HepG2 (cell line): Measurements from ENCODE around the gene PRKACA. TPM values are rescaled to one million over a fixed set of nuclear protein-coding genes. Genes with fewer than 3 reads are reported as not detected.
A peak's percentile ranks its signal among the peaks of the same experiment; 100 is the strongest.

Experiments used
- CTCF ChIP-seq: sonication (generic); formaldehyde crosslinking; IDR thresholded peaks from 2 replicates; pipeline ENCODE4 v1.5.0; 2020; ENCODE audit warnings: mild to moderate bottlenecking, missing genetic modification reagents, moderate library complexity
- ESRRA ChIP-seq: sonication (generic); formaldehyde crosslinking; IDR thresholded peaks from 2 replicates; pipeline ENCODE4 v1.5.1; 2020; ENCODE audit warnings: mild to moderate bottlenecking, low read depth, missing genetic modification reagents
- HNF4G ChIP-seq, 2 experiments: sonication (generic) in 1 of 2; formaldehyde crosslinking in 1 of 2; IDR thresholded peaks; 2 replicates each; pipeline versions ENCODE4 v1.4.0 to v1.6.1; 2011 to 2020; ENCODE audit warnings: borderline replicate concordance in 2 of 2, low read depth in 2 of 2, mild to moderate bottlenecking in 2 of 2, low read length in 1 of 2, missing genetic modification reagents in 1 of 2, moderate library complexity in 1 of 2
- HNRNPH1 ChIP-seq: fragments of 200-400 bp; formaldehyde crosslinking; optimal IDR thresholded peaks from 2 replicates; pipeline ENCODE3; 2017; ENCODE audit warnings: mild to moderate bottlenecking, low read depth, low read length
- HNRNPL ChIP-seq: fragments of 200-400 bp; formaldehyde crosslinking; IDR thresholded peaks from 2 replicates; pipeline ENCODE4 v1.6.1; 2017; ENCODE audit warnings: mild to moderate bottlenecking, low read depth, low read length
- KDM5B ChIP-seq: sonication (generic); formaldehyde crosslinking; IDR thresholded peaks from 2 replicates; pipeline ENCODE4 v1.4.0; 2020; ENCODE audit warnings: missing genetic modification reagents, mild to moderate bottlenecking, borderline replicate concordance
- MEIS1 ChIP-seq: sonication (generic); formaldehyde crosslinking; IDR thresholded peaks from 2 replicates; pipeline ENCODE4 v1.9.0; 2021; ENCODE audit warnings: mild to moderate bottlenecking, missing genetic modification reagents, moderate library complexity, borderline replicate concordance
- MLX ChIP-seq: IDR thresholded peaks from 2 replicates; pipeline ENCODE4 v1.6.1; 2016
- NR1H2 ChIP-seq: sonication (generic); formaldehyde crosslinking; IDR thresholded peaks from 2 replicates; pipeline ENCODE4 v1.8.1; 2022; ENCODE audit warnings: low read depth, missing genetic modification reagents, borderline replicate concordance
- NR2F1 ChIP-seq, 2 experiments: fragments of 450-650 bp in 1 of 2; formaldehyde crosslinking in 1 of 2; IDR thresholded peaks; 2 replicates each; pipeline versions ENCODE4 v1.5.0 to v1.6.1; 2016 to 2020; ENCODE audit warnings: mild to moderate bottlenecking in 1 of 2, missing compliant biosample characterization in 1 of 2, missing genetic modification reagents in 1 of 2, moderate library complexity in 1 of 2
- RXRB ChIP-seq: IDR thresholded peaks from 2 replicates; pipeline ENCODE4 v1.6.1; 2016; ENCODE audit warnings: borderline replicate concordance, missing genetic modification reagents, missing compliant biosample characterization
- SIX4 ChIP-seq: sonication (generic); formaldehyde crosslinking; IDR thresholded peaks from 2 replicates; pipeline ENCODE4 v1.4.0; 2020; ENCODE audit warnings: missing genetic modification reagents
- SRF ChIP-seq: IDR thresholded peaks from 2 replicates; pipeline ENCODE4 v1.6.1; 2011; ENCODE audit warnings: mild to moderate bottlenecking, low read depth, low read length, moderate library complexity
- STAG1 ChIP-seq: sonication (generic); formaldehyde crosslinking; IDR thresholded peaks from 2 replicates; pipeline ENCODE4 v1.4.0; 2020; ENCODE audit warnings: missing genetic modification reagents
- U2AF2 ChIP-seq: fragments of 200-400 bp; formaldehyde crosslinking; IDR thresholded peaks from 2 replicates; pipeline ENCODE4 v1.6.1; 2017; ENCODE audit warnings: low read depth, mild to moderate bottlenecking, low read length
- ZBTB37 ChIP-seq: sonication (generic); formaldehyde crosslinking; IDR thresholded peaks from 2 replicates; pipeline ENCODE4 v1.4.0; 2020; ENCODE audit warnings: mild to moderate bottlenecking, missing genetic modification reagents
- ZNF296 ChIP-seq: sonication (generic); formaldehyde crosslinking; conservative IDR thresholded peaks from 2 replicates; pipeline ENCODE4 v1.5.0; 2020; ENCODE audit warnings: mild to moderate bottlenecking, missing genetic modification reagents
- ZNF414 ChIP-seq: sonication (generic); formaldehyde crosslinking; IDR thresholded peaks from 2 replicates; pipeline ENCODE4 v1.5.0; 2020; ENCODE audit warnings: missing genetic modification reagents
- ZNF431 ChIP-seq: sonication (generic); formaldehyde crosslinking; IDR thresholded peaks from 2 replicates; pipeline ENCODE4 v1.9.0; 2022; ENCODE audit warnings: missing genetic modification reagents, low read depth, mild to moderate bottlenecking, borderline replicate concordance
- ZNF7 ChIP-seq: IDR thresholded peaks from 2 replicates; pipeline ENCODE4 v1.6.1; 2016; ENCODE audit warnings: missing biosample characterization, missing genetic modification reagents
- ZNF703 ChIP-seq: sonication (generic); formaldehyde crosslinking; IDR thresholded peaks from 2 replicates; pipeline ENCODE4 v1.5.1; 2020; ENCODE audit warnings: missing genetic modification reagents, mild to moderate bottlenecking, moderate library complexity, borderline replicate concordance
- ZNF776 ChIP-seq: sonication (generic); formaldehyde crosslinking; IDR thresholded peaks from 2 replicates; pipeline ENCODE4 v1.4.0; 2020; ENCODE audit warnings: mild to moderate bottlenecking, missing genetic modification reagents
- ZZZ3 ChIP-seq: sonication (generic); formaldehyde crosslinking; IDR thresholded peaks from 2 replicates; pipeline ENCODE4 v1.4.0; 2020; ENCODE audit warnings: missing genetic modification reagents, mild to moderate bottlenecking, borderline replicate concordance
- polyA plus RNA-seq, 8 experiments: library from polyadenylated mRNA; depleted of rRNA in 3 of 8; stranded (reverse) in 7 of 8; unstranded in 1 of 8; fragments of >200 nt; fragmentation: Illumina TruSeq in 4 of 8; extraction: Trizol in 4 of 8; gene quantifications; 2 replicates each; pipeline versions ENCODE4 v1.2.1 to v1.2.3, GENCODE V29; 2011 to 2016; ENCODE audit warnings: low read depth in 4 of 8, missing spikeins in 1 of 8, mixed read lengths in 1 of 8; ENCODE audit not compliant: insufficient read depth in 1 of 8
- total RNA-seq, 5 experiments: library from RNA; depleted of rRNA; stranded (reverse); fragments of >200 nt; fragmentation: Illumina TruSeq; extraction: Trizol; gene quantifications; 2 replicates each; pipeline ENCODE4 v1.2.3, GENCODE V29; 2016; ENCODE audit warnings: low read depth in 1 of 5

Gene PRKACA
- total and polyA plus RNA-seq, 2 of the 13 experiments (the other 11 are each of a cell fraction or from before 2014, with no cell fraction given), result 11.0 to 18.2 TPM

DNA sequence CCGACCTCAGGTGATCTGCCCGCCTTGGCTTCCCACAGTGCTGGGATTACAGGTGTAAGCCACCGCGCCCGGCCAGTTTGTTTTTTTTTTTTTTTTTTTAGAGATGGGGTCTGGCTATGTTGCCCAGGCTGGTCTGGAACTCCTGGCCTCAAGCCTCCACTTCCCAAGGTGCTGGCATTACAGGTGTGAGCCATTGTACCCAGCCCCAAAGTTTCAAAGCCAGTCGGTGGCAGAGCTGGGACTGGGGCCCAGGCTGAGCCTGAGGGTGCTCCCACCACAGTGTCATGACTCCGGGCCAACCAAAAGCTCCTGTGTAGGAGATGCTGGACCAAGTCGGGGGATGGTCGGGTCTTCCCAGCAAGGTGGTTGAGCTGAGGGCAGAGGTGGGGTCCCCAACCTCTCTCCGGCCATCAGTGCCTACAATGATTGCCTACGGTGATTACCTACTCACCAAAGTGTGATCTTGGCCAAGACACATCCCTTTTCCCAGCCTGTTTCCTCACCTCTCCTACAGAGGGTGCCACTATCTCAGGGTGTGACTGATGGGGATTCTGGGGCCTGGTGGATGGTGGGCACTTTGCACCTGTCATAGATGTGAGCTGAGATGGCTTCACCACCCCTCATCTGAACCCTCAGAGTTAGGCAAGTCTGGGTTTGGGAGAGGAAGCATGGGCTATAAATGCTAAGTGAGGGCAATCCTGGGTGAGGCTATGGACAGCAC, 21.1 kb downstream of the PRKACA start (continued):
- TF ChIP-seq ZNF414 (CRISPR knock-in tag) (no peak), MLX (CRISPR knock-in tag) (no peak), SIX4 (CRISPR knock-in tag) (no peak), STAG1 (CRISPR knock-in tag) (peak; percentile 55), HNRNPH1 (no peak), KDM5B (CRISPR knock-in tag) (no peak), RXRB (CRISPR knock-in tag) (no peak), ZNF431 (CRISPR knock-in tag) (no peak), NR2F1 (CRISPR knock-in tag; IDR thresholded peaks at IDR 0.05) (no peak), ZNF703 (CRISPR knock-in tag) (no peak), ZNF7 (CRISPR knock-in tag) (no peak), HNF4G (IDR thresholded peaks at IDR 0.05; ENCODE audit: borderline replicate concordance, low read depth, low read length) (no peak), HNF4G (CRISPR knock-in tag; IDR thresholded peaks at IDR 0.05; ENCODE audit: borderline replicate concordance, low read depth) (no peak), HNRNPL (no peak), NR1H2 (CRISPR knock-in tag) (no peak), ZZZ3 (no peak), ZBTB37 (CRISPR knock-in tag) (no peak), MEIS1 (no peak), ESRRA (CRISPR knock-in tag) (no peak), SRF (no peak), ZNF776 (CRISPR knock-in tag) (no peak), U2AF2 (no peak), CTCF (CRISPR knock-in tag) (peak; percentile 64), ZNF296 (CRISPR knock-in tag) (no peak)
